HG03565 (cell line): ENCODE results near the gene SCMH1.

Source experiments
- ATAC-seq: cut with Tn5 transposase; IDR thresholded peaks from one replicate; pipeline ENCODE4 v1.9.1; 2021; ENCODE audit warnings: mild to moderate bottlenecking, moderate library complexity; ENCODE audit not compliant: unreplicated experiment

Gene SCMH1

GRCh38 chr1:40981691-40982448 lies 260.2 kb downstream of the SCMH1 start:
- no peak for ATAC-seq

DNA sequence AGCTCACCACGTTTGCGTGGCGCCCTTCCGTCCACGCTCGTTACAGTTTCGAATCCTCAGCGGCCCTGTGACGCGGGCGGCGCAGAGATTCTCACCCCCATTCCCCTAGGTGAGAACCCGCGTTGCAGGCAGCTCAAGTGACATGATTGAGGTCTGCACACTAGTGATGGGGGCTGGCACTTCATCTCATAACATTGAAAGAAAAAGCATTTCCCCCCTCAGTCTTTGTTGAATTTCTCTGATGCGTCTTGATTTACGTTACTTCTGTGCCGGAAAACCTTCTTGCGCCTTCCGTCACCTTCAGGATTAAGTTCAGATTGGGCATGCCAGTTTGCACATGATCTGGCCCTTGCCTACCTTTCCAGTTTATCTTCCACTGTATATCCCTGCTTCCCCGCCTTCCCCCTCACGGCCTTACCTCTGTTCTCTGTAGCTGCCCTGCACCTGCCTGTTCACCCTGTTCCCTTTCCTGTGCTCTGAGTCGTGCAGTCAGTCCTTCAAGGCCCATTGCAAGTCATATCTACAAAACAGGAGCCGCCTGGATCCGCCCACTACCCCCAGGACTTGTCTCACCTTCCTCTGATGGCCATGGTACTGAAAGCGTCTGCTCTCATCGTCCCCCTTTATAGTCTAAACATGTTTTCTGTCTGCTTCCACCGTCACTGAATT lies 261.5 kb downstream of the SCMH1 start:
- ATAC-seq: no peak

GRCh38 chr1:40980068-40980452 lies 262.0 kb downstream of the SCMH1 start:
- ATAC-seq: no peak

- peak; percentile 86 for ATAC-seq
Measured at GRCh38 chr1:40979241-40980067, 262.7 kb downstream of the SCMH1 start, which contains the start of gene CTPS1. Gene CTPS1, plus strand, starts transcription at chr1:40979696. Its CDS starts 3,595 bp downstream, at chr1:40983291.

DNA sequence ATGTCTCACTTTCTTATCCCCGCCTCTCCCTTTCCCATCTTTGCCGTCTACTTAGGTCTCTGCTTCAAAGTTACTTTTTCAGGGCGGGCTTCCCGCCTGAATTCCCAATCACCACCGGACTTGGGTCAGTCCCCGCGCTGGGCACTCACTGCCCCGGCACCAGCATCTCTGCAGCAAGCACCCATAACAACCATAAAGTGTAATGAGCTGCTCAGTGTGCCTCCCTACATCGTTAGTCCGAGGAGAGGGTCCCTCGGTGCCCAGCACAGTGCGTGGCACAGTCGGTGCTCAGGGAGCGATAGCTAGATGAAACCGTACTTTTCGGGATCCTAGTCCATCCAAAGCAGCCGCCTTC lies 263.2 kb downstream of the SCMH1 start:
- ATAC-seq: no peak

- no peak for ATAC-seq
Measured at GRCh38 chr1:40977716-40978115, 264.4 kb downstream of the SCMH1 start.
